Hypothalamus (tissue), 51 donors: ENCODE results near the gene DAB1.

ENCODE experiments used
- DNase-seq, 51 donors: peaks; one replicate each; lab custom pipeline; 2025; lab: John Stamatoyannopoulos, UW

Gene DAB1

DNA sequence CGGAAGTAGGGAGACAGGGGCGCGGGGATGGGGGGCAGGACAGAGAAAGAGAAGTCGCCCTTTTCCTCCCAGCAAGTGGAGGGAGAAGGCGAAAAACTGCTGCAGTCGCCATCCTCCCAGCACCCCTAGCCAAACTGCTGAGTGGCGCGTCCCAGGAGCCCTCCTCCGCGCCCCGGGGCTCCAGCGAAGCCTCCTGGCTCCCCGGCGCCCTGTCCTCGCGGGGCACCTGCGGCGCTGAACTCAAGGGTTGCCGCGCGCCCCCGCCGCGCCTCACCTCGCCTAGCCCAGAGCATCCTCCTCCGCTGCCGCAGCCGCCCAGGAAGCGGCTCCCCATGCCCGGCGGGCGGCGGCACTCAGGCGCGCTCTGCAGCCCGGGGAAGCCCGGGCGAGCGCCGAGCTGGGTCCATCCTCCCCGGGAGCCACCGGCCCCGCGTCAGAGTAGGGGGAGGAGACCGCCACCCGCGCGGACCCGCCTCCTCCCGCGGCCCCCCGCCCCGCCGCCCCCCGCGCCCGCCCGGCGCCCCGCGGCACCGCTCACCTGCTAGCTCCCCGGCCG lies at the start of gene DAB1:
DAB1 (minus strand) TSS at position 405 of the 556 bp plus-strand sequence. CDS start 133,030 bp downstream, outside the sequence.
- DNase-seq = peak in 11 of 51 donors; percentile 1 to 41 (median 13)

DNA sequence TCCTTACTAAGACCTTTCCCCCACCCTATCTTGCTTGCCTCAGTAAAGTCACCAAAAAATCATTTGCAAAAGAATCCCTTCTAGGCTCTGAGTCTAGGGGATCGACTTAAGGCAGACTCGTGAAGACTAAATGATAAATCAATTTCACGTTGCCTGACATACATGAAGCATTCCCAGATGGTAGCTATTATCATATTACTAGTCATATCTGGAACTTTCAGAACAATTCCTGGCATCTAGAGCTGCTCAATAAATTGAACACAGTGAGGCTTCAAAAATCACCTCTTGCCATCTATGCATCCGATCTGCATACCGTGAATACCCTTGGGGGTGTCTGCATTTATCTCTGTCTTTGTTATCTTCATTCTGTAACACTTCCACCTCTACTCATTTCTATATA lies 49.6 kb upstream of the DAB1 start:
- DNase-seq = no peak

DNA sequence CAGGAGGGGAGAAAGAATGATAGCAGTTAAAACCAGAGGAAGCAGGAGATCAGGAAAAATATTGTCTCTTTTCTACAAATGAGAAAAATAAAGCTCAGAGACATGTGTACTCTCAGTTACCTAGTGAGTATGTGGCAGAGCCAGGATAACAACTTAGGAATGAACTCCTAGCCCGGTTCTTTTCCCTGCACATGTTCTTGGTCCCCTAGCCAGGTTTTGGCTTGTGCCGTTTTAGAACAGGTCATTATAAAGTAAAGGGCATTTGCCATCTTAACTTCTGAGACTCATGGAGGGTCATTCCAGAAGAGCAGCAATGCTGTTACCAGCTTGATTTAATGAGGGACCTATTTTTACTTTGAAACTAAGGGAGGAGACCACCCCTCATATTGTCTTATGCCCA lies 48.1 kb upstream of the DAB1 start:
- no peak for DNase-seq

DNA sequence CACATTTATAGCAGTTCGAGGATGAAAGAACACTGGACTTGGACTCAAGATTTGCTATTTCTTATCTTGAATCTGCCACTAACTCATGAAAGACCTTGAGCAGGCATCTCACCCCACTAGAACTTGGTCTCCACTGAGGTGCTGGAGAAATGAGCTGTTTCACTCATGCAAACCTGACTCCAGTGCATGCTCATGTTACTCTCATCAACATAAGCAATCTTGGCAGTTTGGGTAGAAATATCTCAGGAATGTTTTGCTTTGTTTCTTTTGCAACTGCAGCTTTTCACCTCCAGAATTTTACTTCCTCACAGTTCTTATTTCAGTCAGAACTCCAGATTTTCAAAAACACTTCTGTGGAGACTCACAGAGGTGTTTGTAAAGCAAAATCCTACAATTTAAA lies 46.2 kb upstream of the DAB1 start:
- DNase-seq = no peak

DNA sequence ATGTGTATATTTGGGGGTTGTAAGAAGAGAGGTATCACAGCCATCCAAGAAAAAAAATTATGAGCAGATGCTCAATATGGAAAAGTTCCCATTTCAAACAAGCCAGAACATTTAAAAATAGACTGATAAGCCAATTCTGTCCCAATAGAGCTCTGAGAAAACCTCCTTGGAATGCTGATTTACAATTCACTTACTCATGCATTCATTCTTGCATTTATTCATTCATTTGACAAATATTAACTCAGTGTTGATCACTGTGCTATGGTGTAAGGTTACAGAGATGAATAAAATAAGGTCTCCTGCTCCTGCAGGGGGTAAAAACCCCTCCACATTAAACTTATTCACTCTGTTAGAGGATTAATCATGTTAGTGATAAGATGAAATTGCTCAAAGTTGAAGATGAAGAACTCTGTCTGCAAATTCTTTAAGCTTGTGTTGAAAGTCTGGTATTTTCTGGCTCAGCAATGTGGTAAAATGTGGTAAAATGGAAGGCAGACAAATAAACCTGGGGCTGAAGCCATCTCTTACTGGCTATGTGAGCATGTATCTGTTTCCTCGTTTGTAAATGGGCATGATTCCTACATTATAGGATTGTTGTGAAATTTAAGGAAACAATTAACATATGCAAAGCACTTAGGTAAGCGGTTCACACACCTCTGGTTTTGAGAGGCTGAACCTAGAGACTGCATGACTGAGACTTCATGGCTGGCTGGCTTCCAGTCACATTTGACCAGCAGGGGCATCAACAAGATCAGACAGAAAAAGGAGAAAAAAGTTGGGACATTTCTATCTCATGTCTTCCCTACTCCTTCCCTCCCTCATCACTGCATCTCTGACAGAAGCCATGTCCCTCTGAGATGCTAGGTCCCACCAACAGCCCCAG lies 45.0 kb upstream of the DAB1 start:
- no peak for DNase-seq

DNA sequence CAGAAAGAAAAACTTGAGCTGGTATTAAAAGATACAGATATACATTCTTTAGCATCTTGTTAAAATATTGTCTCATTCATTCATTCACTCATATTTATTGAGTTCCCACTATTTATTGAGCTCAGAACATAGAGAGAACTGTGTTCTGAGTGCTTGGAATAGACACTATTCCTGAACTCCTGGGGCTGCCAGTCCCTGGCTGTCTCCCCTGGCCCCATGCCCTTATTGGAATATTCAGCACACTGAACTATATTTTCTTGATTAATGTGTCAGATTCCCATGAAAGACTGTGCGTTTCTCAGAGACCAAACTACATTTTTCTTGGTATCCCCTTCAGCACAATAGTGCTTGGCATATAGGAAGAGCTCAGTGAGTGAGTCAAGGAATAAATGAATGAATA lies 44.0 kb upstream of the DAB1 start:
- DNase-seq = no peak

DNA sequence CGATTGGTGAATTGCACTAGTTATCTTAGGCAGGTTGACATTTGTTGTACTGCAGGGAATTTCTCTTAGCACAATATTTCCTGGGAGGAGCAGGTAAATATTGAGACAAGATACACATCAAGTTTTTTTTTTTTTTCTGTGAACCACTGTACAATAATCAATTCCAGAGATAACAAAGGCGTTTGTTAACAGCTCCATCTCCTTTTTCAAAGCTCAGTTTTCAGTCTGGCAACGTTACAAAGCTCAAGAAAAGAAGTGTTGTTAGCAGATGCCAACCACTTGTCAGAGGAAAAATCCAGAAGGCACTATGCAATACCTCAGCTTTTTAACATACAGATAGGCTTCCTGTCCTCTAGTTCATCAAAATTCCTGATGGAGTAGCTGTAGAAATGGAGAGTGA lies 40.9 kb upstream of the DAB1 start:
- no peak for DNase-seq

DNA sequence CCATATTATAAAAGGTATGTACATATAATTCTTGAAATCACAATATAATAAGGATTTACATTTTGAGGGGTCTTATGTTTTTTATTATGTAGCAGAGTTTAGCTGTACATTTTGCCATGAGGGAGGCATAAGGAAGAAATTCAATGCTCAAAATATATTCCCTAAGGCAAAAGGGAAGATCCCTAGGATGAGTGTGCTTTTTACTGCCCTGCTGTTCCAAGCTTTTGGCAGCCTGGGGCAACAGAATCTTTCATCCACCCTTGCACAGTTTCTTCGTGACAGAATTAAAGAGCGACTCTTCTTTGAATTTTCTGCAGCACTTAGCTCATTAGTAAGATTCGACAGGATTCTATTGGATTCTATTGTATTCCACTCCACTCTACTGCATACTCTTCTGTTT lies 39.5 kb upstream of the DAB1 start:
- no peak for DNase-seq

DNA sequence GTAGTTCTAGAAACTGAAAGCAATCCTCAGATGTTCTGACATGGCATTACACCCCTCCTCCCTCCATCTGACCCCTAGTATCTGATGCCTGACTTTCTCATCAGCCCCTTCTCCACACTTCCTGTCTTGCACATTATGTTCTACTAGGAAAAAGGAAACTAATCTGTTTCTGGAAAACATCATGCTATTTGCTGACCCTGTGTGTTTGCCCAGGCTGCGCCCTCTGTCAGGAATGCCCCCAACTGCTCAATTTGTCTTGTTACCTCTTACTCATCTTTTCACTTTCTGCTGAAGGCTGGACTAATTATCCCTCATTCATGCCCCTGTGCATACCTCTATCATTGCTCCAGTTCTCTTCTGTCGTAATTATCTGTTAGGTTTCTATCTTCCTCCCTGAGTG lies 37.5 kb upstream of the DAB1 start:
- DNase-seq = no peak

DNA sequence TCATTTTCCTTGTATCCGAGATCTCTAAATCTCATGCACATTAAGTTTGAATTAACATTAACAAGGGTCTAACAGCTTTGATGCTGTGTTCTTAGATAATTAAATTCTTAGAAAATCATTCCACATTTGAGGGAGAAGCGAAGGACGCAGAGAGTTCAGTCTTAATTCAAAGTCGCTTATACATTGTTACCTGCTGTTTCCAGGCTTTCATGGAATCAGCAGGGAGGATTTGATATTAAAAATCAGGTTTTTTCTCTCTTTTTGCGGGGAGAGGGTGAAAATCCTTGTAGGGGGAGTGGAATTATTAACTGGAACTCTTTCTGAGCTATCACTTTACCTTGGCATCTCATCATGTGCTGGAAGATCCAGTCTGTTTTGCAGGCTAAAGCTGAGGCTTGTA lies 27.7 kb upstream of the DAB1 start:
- DNase-seq = no peak

DNA sequence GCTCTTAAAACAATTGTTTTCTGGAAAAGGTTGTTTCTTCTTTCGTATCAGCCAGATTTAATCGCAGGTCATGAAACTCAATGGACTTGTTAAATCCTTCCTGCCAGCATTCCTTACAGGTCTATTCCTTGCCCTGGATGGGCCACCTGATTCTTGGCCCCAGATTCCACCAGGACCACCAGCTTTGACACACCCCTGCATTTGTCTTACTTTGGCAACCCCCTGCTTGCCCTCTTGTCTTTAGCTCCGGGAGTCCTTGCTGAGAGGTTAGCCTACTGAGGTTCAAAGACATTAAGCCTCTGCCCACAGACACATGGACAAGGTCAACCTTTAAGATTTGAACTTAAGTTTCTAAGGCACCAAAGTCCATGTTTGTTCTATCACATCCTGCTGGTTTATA lies 27.1 kb upstream of the DAB1 start:
- no peak for DNase-seq

DNA sequence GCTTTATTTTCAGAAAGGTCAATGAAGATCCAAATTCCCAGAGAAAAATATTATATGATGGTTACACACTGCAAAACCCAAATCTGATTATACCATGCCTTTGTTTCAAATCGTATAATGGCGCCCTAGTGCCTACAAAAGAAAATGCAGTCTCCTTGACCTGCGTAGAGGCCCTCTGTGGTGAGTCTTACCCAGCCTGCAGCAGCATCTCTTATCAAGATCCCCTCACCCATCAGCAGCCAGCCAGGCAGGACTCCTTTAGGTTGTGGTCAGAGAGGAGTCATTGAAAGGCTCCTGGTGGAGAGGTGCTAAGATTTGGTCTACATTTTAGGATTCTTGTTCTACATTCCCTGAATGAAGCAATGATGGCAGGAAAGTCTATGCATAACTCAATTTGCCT lies 23.7 kb upstream of the DAB1 start:
- DNase-seq = no peak

DNA sequence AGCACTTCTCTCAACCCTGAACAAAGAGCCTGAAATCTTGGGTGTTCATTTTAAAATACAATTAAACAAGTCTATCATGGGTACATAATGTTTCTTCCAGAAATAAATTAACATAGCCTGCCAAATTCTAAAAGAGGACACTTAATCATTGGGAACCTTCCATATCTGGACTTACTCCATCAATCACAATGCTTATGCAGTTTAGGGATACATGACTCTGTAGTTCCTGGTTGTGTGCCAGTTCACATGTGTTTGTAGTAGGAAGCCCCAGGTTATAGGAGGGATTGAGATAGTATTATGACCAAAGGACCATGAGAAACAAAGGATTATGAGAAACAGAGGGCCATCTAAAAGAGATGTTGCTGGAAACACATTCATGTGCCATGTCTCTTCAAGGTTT lies 19.1 kb upstream of the DAB1 start:
- no peak for DNase-seq

DNA sequence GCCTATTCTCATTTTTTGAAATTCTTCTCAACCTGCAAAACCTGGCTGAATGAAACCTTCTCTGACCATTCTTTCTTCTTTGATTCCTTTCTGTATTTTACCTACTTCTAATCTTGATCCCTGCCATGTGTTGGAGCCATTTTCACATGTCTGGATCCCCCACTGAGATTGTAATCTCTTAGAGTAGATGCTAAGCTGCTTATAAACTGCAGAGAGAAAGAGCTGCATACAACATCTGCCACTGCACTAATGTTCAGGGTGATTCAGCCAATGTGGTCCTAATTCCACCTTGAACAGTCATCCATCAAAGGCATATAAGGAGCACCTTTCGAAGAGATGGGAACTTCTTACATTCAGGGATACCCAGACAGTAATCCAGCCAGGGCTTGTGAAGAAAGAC lies 16.2 kb upstream of the DAB1 start:
- no peak for DNase-seq

DNA sequence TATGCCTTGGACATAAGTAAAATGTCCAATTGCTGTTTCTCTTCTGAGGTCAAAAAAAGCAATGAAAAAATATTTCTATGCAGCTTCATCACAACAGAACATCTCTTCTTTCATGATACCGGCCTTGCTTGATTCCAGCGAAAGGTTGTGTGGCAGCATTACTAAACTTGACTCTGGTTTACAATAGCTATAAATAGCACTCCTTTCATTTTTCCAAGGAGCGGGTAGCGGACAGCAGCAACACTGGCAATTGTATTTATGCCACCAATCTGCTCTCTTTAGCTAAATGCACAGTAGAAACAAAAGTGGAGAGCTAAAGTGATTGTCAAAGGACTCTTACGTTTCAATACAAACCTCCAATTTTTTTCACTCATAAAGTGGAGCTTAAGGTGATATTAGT lies 7.5 kb upstream of the DAB1 start:
- DNase-seq = no peak

DNA sequence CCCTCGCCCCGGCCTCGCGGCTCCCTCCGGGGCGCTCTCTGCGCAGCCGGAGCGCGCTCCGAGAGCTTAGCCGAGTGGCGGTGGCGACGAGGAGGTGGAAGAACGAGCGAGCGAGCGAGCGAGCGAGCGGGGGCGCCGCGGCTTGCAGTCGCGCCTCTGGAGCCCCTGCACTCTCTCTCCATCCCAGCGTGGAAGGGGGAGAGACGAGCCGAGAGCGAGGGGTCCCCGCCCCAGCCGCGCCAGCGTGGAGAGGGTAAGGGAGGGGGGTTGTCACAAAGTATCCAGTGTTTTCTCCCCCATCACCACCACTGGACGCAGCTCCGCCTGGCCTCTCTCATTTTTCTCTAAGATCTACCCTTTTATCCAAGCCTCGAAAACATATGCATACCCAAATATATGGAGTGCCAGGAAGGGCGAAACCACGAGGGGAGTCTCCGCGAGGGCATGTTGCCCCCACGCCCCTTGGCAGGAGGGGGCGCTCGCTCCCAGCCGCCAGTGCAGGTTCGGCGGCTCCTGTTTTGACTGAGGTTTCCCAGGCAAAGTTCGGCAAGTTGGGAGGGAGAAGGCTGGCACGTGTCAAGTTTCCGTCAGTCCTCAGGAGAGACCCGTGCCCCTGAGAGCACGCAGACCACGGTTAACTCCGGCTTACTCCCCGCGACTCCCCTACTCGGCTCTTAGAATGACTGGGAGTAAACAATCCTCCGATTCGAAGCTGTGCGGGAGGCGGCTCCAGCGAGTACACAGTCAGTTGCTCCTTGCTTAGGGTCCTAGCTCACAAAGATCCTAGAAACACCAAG lies 569 bp upstream of the DAB1 start:
- DNase-seq = peak in 14 of 51 donors; percentile 7 to 45 (median 18)

DNA sequence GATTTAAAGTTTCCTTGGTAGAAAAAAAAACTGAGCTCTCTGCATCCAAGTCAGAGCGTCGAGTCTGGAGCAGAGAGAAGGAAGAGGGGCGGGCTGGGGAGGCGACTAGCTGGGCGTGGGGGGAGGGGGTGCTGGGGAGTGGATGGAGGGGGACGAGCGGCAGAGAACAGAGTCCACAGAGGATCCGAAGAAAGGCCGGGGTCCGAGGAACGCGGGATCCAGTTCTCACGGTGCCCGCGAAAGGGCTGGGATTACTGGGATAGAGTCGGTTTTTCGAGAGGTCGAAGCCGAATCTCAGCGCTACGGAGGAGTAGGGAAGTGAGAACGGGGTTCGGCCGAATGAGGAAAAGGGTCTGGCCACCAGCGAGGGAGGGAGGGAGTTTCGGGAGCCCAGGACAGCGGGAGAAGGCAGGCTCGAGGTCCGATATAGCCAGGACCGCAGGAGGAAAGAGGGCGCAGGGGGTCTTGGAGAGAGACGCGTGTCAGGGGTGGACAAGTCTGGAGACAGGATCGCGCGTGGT lies 665 bp downstream of the DAB1 start:
- DNase-seq = peak in 6 of 51 donors; percentile 1 to 31 (median 12)

DNA sequence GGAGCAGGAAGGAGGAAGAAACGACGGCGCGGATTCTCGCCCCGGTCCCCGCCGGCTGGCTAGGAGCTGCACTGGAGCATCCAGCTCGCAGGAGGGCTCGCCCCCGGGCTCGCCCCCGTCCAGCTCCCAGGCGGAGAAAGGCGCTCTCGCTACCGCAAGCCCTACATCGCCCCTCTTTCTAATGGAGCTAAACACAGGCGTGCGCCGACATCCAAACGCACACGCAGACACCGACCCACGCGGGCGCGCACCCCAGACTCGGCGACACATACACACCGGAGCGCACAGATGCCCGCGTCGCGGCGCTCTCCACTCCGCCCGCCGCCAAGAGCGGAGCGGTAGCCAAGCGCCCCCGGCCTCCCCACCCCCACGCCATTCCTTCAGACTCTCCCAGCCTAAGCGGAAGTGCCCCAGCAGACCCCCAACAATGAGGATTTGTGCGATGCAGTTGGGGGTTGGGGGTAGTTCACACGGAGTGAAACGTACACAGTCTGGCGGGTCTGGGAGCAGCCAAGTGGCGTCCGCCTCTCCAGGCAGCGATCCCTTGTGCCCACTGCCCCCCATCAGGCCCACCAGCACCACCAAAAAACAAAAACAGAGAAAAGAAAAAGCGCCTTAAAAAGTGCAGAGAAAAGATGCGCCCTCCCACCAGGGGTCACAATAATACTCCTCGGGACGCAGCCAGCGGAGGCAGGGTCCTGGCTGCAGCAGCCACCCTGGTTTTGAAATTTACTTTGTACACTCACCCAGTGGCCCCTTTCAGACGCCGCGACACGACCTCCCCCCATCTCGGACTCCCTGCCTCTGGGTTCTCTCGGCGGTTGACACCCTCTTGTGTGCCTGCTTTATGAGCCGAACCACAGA lies 1.4 kb downstream of the DAB1 start:
- DNase-seq = peak in 15 of 51 donors; percentile 4 to 56 (median 25)

DNA sequence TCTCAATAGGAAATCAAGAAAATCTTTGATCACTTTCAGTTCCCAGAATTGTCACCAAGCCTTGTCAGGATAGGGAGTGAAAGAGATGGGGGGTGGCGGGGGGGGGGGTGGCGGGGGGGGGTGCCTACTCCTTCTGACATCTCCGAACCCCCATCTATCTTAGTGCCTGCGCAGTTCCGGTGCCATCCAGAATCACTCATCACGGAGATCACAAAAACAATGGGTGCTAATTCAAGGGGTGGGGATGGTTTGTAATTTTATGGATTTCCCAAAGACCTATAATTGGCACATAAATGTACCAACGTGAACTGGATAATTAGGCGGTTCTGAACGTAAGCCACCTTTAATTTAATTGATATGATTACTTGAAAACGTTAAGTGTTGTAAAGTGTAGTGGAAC lies 2.1 kb downstream of the DAB1 start:
- DNase-seq = peak in 1 of 51 donors; percentile 5
